NT2/D1 (cell line): Measurements from ENCODE around the gene UMAD1.

Source experiments
- SUZ12 ChIP-seq: IDR thresholded peaks from 2 replicates; pipeline ENCODE4 v1.6.1; 2011; ENCODE audit not compliant: insufficient read length, insufficient read depth; ENCODE audit errors: extremely low read depth
- YY1 ChIP-seq: IDR thresholded peaks from 2 replicates; pipeline ENCODE4 v1.6.1; 2011; ENCODE audit not compliant: insufficient read length, insufficient read depth
- ZNF274 ChIP-seq: IDR thresholded peaks from 2 replicates; pipeline ENCODE4 v1.6.1; 2011; ENCODE audit warnings: mild to moderate bottlenecking, low read depth, low read length

GRCh38 chr7:7921830-7922229 is 281.3 kb downstream of the UMAD1 start:
- TF ChIP-seq YY1 (no peak), ZNF274 (no peak), SUZ12 (no peak)
